ENCODE results near the gene MATR3. TPM values are rescaled to one million over a fixed set of nuclear protein-coding genes. Genes with fewer than 3 reads are reported as not detected.

The MATR3 gene
- total and polyA plus RNA-seq, 10 of the 15 experiments (the other 5 are each of a cell fraction or from before 2014, with no cell fraction given) = 134 to 401 (median 221) TPM

DNA sequence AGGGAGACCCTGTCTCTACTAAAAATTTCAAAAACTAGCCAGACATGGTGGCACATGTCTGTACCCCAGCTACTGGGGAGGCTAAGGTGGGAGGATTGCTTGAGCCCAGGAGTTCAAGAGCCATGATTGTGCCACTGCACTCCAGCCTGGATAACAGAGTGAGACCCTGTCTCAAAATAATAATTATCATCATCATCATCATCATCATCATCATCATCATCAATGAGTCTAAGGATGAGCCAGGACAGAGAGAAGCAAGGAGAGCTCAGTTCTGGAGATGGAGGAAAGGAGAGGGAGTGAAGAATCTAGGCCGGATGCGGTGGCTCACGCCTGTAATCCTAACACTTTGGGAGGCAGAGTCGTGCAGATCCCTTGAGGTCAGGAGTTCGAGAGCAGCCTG, 36.7 kb upstream of the MATR3 start (continued):
- TF ChIP-seq, protein P1, sequence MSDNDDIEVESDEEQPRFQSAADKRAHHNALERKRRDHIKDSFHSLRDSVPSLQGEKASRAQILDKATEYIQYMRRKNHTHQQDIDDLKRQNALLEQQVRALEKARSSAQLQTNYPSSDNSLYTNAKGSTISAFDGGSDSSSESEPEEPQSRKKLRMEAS (IDR thresholded peaks at IDR 0.05; ENCODE audit: low read depth, low read length) = no peak
- TF ChIP-seq NFYB (IDR thresholded peaks at IDR 0.05; ENCODE audit: insufficient read depth, low read depth, low read length) (no peak), ZNF384 (IDR thresholded peaks at IDR 0.05; ENCODE audit: borderline replicate concordance, low read depth, low read length) (no peak)

DNA sequence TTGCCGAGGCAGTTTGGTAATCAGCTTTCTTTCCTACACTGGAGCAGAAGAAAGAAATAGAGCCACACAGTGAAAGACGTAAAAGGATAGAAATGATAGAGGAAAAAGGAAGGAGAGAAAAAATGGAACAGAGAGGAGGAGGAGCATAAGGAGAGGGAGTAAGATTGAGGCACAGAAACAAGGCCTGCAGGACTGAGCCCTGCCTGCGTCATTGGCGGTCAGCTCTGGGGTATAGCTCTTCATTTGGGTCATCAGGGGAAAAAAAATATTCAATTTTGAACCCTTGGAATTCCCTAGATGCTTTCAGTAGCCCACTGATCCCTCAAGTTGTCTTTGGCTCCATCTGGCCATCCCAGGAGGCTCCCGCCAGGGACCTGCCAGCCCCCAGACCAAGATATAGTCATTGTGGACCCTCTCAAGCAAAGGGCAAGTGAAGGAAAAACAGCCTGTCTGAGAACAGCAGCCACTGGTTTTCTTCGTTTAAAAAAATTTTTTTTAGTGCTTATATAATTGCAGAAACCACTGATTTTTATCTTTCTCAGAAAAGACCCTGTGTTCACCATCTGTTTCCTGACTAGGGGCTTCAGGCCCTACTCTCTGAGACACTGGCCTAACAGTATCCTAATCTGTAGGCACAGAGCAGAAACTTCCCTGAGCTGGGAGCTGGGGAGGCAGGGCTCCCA, 31.3 kb upstream of the MATR3 start:
- in situ Hi-C loops (cut with MboI) (loop anchor here (10.0 to 25.0 kb wide), 2 partner anchors 625 to 687 kb away; partner anchors contain the start of gene HSPA9), intact Hi-C loops (cut with micrococcal nuclease; ENCODE audit: unreplicated experiment) (loop anchor here (1.0 to 10.0 kb wide), 5 partner anchors 170 to 797 kb away; partner anchors contain the start of gene EGR1)
- no peak for DNase-seq (ENCODE audit: low read depth, low spot score)
- H3K4me3 ChIP-seq = no peak overlapping the region
- no peak for FAIRE-seq
- no peaks in the 10 kb centered on the region for H3K9me3 ChIP-seq (replicated peaks; ENCODE audit: control insufficient read depth, insufficient read depth, low read length)
- POLR2A ChIA-PET = interaction anchor here (0.7 to 1.5 kb wide), 2 partner anchors 43 to 51 kb away, joined by 3 read pairs; no protein-coding TSS in a partner anchor
- CTCF ChIA-PET = interaction anchor here (0.6 to 3.8 kb wide), 21 partner anchors 10 to 1185 kb away, joined by 3 to 42 read pairs (median 4); partner anchors contain the start of gene HSPA9
- 58% methylated on average over 6 of the region's 6 CpGs for WGBS (ENCODE audit: insufficient coverage, insufficient replicate concordance, low lambda C conversion rate, missing lambda C conversion rate)
- H3K27me3 ChIP-seq (replicated peaks in 1 of 2; ENCODE audit: control insufficient read depth in 2 of 2, insufficient read depth in 2 of 2, low read length in 1 of 2) = no peaks in the 10 kb centered on the region; a peak in 1 of 4 replicates
- no peak overlapping the region for H3K27ac ChIP-seq (ENCODE audit: control insufficient read depth, insufficient read depth)
- SMC1A ChIA-PET (ENCODE audit: uncharacterized antibody, unreplicated experiment) = interaction anchor here (0.7 to 2.1 kb wide), 13 partner anchors 8 to 686 kb away, joined by 3 to 17 read pairs (median 5); no protein-coding TSS in a partner anchor
- no peak for ATAC-seq
- H3K4me1 ChIP-seq (ENCODE audit: control insufficient read depth, insufficient read depth, low read length) = no peaks in the 10 kb centered on the region; the same call in 1 of the 2 replicates
- peak overlapping the region; percentile 13 for H2AFZ ChIP-seq (ENCODE audit: control insufficient read depth, low read depth, low read length)
- no TSS peak for BruUV-seq (replicated peaks)
- H3K36me3 ChIP-seq (ENCODE audit: control insufficient read depth in 2 of 2, insufficient read depth in 2 of 2, low read length in 1 of 2) = no peaks in the 10 kb centered on the region
- no peak overlapping the region for H3K9ac ChIP-seq (ENCODE audit: control insufficient read depth, insufficient read depth, low read length)
- TF ChIP-seq EED (IDR thresholded peaks at IDR 0.05; ENCODE audit: low read depth) (peak; percentile 41; the same call in 1 of the 2 replicates), RB1 (IDR thresholded peaks at IDR 0.05; ENCODE audit: borderline replicate concordance) (no peak), ZZZ3 (IDR thresholded peaks at IDR 0.05; ENCODE audit: control insufficient read depth, insufficient read length, low read depth) (no peak), JUND (IDR thresholded peaks at IDR 0.05; ENCODE audit: low read depth, low read length) (no peak), SUPT20H (IDR thresholded peaks at IDR 0.05; ENCODE audit: borderline replicate concordance, control insufficient read depth, low read depth, low read length) (no peak), NFXL1 (IDR thresholded peaks at IDR 0.05; ENCODE audit: borderline replicate concordance) (no peak), TCF7 (IDR thresholded peaks at IDR 0.05; ENCODE audit: borderline replicate concordance) (no peak), IKZF1 (conservative IDR thresholded peaks at IDR 0.05) (0 out of 2 replicates have a peak, but pooled peaks have one; percentile 23), BACH1 (IDR thresholded peaks at IDR 0.05; ENCODE audit: borderline replicate concordance) (no peak), MEF2A (IDR thresholded peaks at IDR 0.05; ENCODE audit: insufficient read depth, low read depth, low read length) (no peak)
- TF ChIP-seq, protein P2, sequence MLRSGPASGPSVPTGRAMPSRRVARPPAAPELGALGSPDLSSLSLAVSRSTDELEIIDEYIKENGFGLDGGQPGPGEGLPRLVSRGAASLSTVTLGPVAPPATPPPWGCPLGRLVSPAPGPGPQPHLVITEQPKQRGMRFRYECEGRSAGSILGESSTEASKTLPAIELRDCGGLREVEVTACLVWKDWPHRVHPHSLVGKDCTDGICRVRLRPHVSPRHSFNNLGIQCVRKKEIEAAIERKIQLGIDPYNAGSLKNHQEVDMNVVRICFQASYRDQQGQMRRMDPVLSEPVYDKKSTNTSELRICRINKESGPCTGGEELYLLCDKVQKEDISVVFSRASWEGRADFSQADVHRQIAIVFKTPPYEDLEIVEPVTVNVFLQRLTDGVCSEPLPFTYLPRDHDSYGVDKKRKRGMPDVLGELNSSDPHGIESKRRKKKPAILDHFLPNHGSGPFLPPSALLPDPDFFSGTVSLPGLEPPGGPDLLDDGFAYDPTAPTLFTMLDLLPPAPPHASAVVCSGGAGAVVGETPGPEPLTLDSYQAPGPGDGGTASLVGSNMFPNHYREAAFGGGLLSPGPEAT (IDR thresholded peaks at IDR 0.05; ENCODE audit: low read depth) = no peak
- no peaks in the 10 kb centered on the region for H3K79me2 ChIP-seq (ENCODE audit: control insufficient read depth, insufficient read depth, low read length)
- H3K4me2 ChIP-seq (ENCODE audit: control insufficient read depth, insufficient read depth) = no peak overlapping the region
- no peaks in the 10 kb centered on the region for H4K20me1 ChIP-seq (ENCODE audit: control insufficient read depth, insufficient read depth)
- RAD21 ChIA-PET (ENCODE audit: unreplicated experiment) = interaction anchor here (0.7 to 3.3 kb wide), 10 partner anchors 10 to 686 kb away, joined by 3 to 26 read pairs (median 3); partner anchors contain the start of gene PAIP2
